HCT116 (cell line): ENCODE measurements around the gene AK4. TPM values are rescaled to one million over a fixed set of nuclear protein-coding genes. Genes with fewer than 3 reads are reported as not detected.

ENCODE experiments used
- ATAC-seq: fragments of 200-7000 bp; cut with Tn5 transposase; 2 replicates; pipeline ENCODE4 v1.9.1; 2020; ENCODE audit warnings: mild to moderate bottlenecking, moderate library complexity
- BruUV-seq: library from RNA; stranded (reverse); fragments of 400-500 nt; replicated peaks from 2 replicates; lab custom pipeline; 2021; lab: Mats Ljungman, UMichigan
- CTCF ChIA-PET: fragments of 300-600 bp; sonication (Branson Sonifier 250); formaldehyde crosslinking; loops from one replicate; lab custom pipeline; 2021; ENCODE audit warnings: antibody characterized with exemption; lab: Charles Lee
- POLR2A ChIA-PET: fragments of 300-600, 350-600 bp; sonication (Branson Sonifier 250); formaldehyde crosslinking; loops from one replicate; lab custom pipeline; 2021; ENCODE audit warnings: antibody characterized with exemption; lab: Charles Lee
- RAD21 ChIA-PET, 2 experiments: fragments of 300-600 bp; sonication (Branson Sonifier 250); formaldehyde crosslinking; loops; one replicate each; lab custom pipeline; 2023; ENCODE audit warnings: low total read pairs in 2 of 2; ENCODE audit not compliant: uncharacterized antibody in 2 of 2, unreplicated experiment in 2 of 2, low non-redundant PET in 1 of 2; lab: Charles Lee
- DNase-seq: peaks from one replicate; pipeline ENCODE4 v3.0.0-alpha.2; 2010; ENCODE audit warnings: low read depth, low spot score
- H2AFZ ChIP-seq: fragments of 200-600 bp; shearing (Covaris generic), sonication (generic); 2 replicates; pipeline ENCODE4 v1.6.1; 2017; ENCODE audit warnings: low read depth, mixed run types, mixed read lengths, antibody characterized with exemption, low read length; ENCODE audit not compliant: poor library complexity, severe bottlenecking
- H3K27ac ChIP-seq: 2 replicates; pipeline ENCODE4 v1.5.1; 2012; ENCODE audit warnings: low read depth, low read length
- H3K27me3 ChIP-seq: fragments of 200-600 bp; sonication (generic); 2 replicates; pipeline ENCODE4 v1.6.1; 2016; ENCODE audit warnings: mixed run types, low read length, mixed read lengths; ENCODE audit not compliant: insufficient read depth
- H3K36me3 ChIP-seq, 2 experiments: fragments of 200-500 bp in 1 of 2; fragments of 200-600 bp in 1 of 2; sonication (Bioruptor generic) in 1 of 2; sonication (generic) in 1 of 2; 2 replicates each; pipeline versions ENCODE4 v1.5.1 to v1.6.1; 2014 to 2016; ENCODE audit warnings: low read length in 2 of 2, inconsistent platforms in 1 of 2, mixed read lengths in 1 of 2, mixed run types in 1 of 2; ENCODE audit not compliant: insufficient read depth in 2 of 2, control insufficient read depth in 1 of 2
- H3K4me1 ChIP-seq, 2 experiments: fragments of 200-600 bp in 1 of 2; sonication (generic) in 1 of 2; 2 replicates each; pipeline versions ENCODE4 v1.5.1 to v1.6.1; 2012 to 2017; ENCODE audit warnings: low read length in 2 of 2, inconsistent platforms in 1 of 2, mild to moderate bottlenecking in 1 of 2, mixed read lengths in 1 of 2, mixed run types in 1 of 2, moderate library complexity in 1 of 2; ENCODE audit not compliant: insufficient read depth in 2 of 2, control insufficient read depth in 1 of 2
- H3K4me2 ChIP-seq: fragments of 200-600 bp; sonication (generic); 2 replicates; pipeline ENCODE4 v1.6.1; 2017; ENCODE audit warnings: mixed run types, low read length, mixed read lengths
- H3K4me3 ChIP-seq, 2 experiments: fragments of 200-600 bp in 1 of 2; sonication (generic) in 1 of 2; replicated peaks in 1 of 2; 2 replicates each; pipeline ENCODE4 v1.5.1; 2011 to 2016; ENCODE audit warnings: low read length in 2 of 2, control low read depth in 1 of 2, low read depth in 1 of 2, mild to moderate bottlenecking in 1 of 2, mixed read lengths in 1 of 2, mixed run types in 1 of 2
- H3K79me2 ChIP-seq: fragments of 200-600 bp; sonication (generic); 2 replicates; pipeline ENCODE4 v1.6.1; 2017; ENCODE audit warnings: mild to moderate bottlenecking, mixed run types, low read length, moderate library complexity, mixed read lengths; ENCODE audit not compliant: insufficient read depth
- H3K9ac ChIP-seq: fragments of 200-600 bp; sonication (generic); 2 replicates; pipeline ENCODE4 v1.6.1; 2016; ENCODE audit warnings: low read length, mixed read lengths
- H3K9me2 ChIP-seq: fragments of 200-600 bp; sonication (generic), shearing (Covaris generic); 2 replicates; pipeline ENCODE4 v1.6.1; 2017; ENCODE audit warnings: mixed run types, mild to moderate bottlenecking, moderate library complexity; ENCODE audit not compliant: insufficient read depth
- H3K9me3 ChIP-seq, 2 experiments: fragments of 200-500 bp in 1 of 2; fragments of 200-600 bp in 1 of 2; sonication (Bioruptor generic) in 1 of 2; sonication (generic) in 1 of 2; 2 replicates each; pipeline ENCODE4 v1.6.1; 2014 to 2017; ENCODE audit warnings: low read length in 2 of 2, mixed read lengths in 2 of 2, inconsistent platforms in 1 of 2, low read depth in 1 of 2, mild to moderate bottlenecking in 1 of 2, mixed run types in 1 of 2, moderate library complexity in 1 of 2; ENCODE audit not compliant: control insufficient read depth in 1 of 2, insufficient read depth in 1 of 2
- H4K20me1 ChIP-seq: fragments of 200-600 bp; sonication (generic), shearing (Covaris generic); 2 replicates; pipeline ENCODE4 v1.6.1; 2017; ENCODE audit warnings: mixed run types, mild to moderate bottlenecking, moderate library complexity; ENCODE audit not compliant: insufficient read depth
- CBX3 ChIP-seq: IDR thresholded peaks from 2 replicates; pipeline ENCODE4 v1.6.1; 2012; ENCODE audit warnings: low read depth
- CEBPB ChIP-seq: IDR thresholded peaks from 2 replicates; pipeline ENCODE4 v1.6.1; 2012; ENCODE audit warnings: low read depth
- ELF1 ChIP-seq: IDR thresholded peaks from 2 replicates; pipeline ENCODE4 v1.6.1; 2012; ENCODE audit warnings: low read depth, borderline replicate concordance
- EZH2 ChIP-seq: fragments of 200-600 bp; sonication (generic); IDR thresholded peaks from 2 replicates; pipeline ENCODE4 v1.6.1; 2017; ENCODE audit warnings: antibody characterized with exemption, mixed run types
- JUND ChIP-seq: IDR thresholded peaks from 2 replicates; pipeline ENCODE4 v1.6.1; 2012
- POLR2A ChIP-seq: IDR thresholded peaks from 2 replicates; pipeline ENCODE4 v1.7.0; 2011; ENCODE audit warnings: borderline replicate concordance; ENCODE audit not compliant: insufficient read depth, insufficient read length; ENCODE audit errors: extremely low read depth
- POLR2AphosphoS5 ChIP-seq: IDR thresholded peaks from 2 replicates; pipeline ENCODE4 v1.6.1; 2011; ENCODE audit warnings: mild to moderate bottlenecking, low read depth, low read length, moderate library complexity
- RAD21 ChIP-seq: IDR thresholded peaks from 2 replicates; pipeline ENCODE4 v1.6.1; 2012; ENCODE audit warnings: low read depth, mild to moderate bottlenecking
- SIN3A ChIP-seq: IDR thresholded peaks from 2 replicates; pipeline ENCODE4 v1.6.1; 2012; ENCODE audit warnings: low read depth
- YY1 ChIP-seq: IDR thresholded peaks from 2 replicates; pipeline ENCODE4 v1.6.1; 2011; ENCODE audit warnings: low read length, low read depth, moderate library complexity, mild to moderate bottlenecking; ENCODE audit not compliant: insufficient replicate concordance; ENCODE audit errors: extremely low read depth
- ZBTB33 ChIP-seq: IDR thresholded peaks from 2 replicates; pipeline ENCODE4 v1.6.1; 2011; ENCODE audit warnings: mild to moderate bottlenecking, low read length, moderate library complexity; ENCODE audit not compliant: insufficient replicate concordance; ENCODE audit errors: extremely low read depth
- ZFX ChIP-seq: fragments of 450-650 bp; IDR thresholded peaks from 2 replicates; pipeline ENCODE4 v1.6.1; 2017
- intact Hi-C: fragments of 100-400 bp; cut with micrococcal nuclease; formaldehyde crosslinking; loops from 2 replicates; pipeline ENCODE4 v1.10.0; 2022
- total RNA-seq: library from RNA; stranded (reverse); gene quantifications from one replicate; pipeline ENCODE4 v1.2.1, GENCODE V29; 2021; ENCODE audit not compliant: unreplicated experiment
- TF ChIP-seq, protein P1 (sequence below), 3 experiments: fragments of 200-600 bp in 1 of 3; sonication (generic) in 1 of 3; IDR thresholded peaks in 2 of 3; conservative IDR thresholded peaks in 1 of 3; 2 replicates each; pipeline ENCODE4 v1.5.1; 2012 to 2017; ENCODE audit warnings: low read depth in 2 of 3, low read length in 2 of 3, antibody characterized with exemption in 1 of 3, borderline replicate concordance in 1 of 3, control low read depth in 1 of 3, mild to moderate bottlenecking in 1 of 3, mixed read lengths in 1 of 3, mixed run types in 1 of 3, moderate library complexity in 1 of 3; ENCODE audit not compliant: insufficient read depth in 1 of 3

AK4 gene
- total RNA-seq, 1 experiment from 2014 or later, result 51.5 TPM

DNA sequence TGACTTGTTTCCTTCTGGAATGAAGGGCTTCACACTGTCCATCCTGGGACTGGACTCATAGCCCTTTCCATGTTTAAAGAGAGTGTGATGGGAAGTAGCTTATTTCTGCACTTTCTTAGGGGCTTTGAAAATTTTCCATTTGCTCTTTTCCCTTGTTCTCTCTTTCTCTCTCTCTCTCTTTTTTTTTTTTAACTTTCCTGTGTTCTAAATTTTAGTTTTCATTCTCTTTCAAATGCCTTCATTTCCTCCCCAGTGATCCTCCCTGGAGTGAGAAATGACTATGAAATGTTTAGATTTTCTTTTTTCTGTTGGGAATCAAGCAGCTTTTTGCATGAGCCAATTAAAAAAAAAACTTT lies 2.1 kb downstream of the AK4 start:
- Histone ChIP-seq H3K4me3 (no peak overlapping the region), H3K27me3 (no peaks in the 10 kb centered on the region), H3K9ac (no peak overlapping the region), H3K79me2 (peaks cover 60% of the 10 kb centered on the region), H3K4me2 (peak overlapping the region; percentile 96; the same call in 1 of the 2 replicates), H3K4me1 (peaks cover 9 to 26% of the 10 kb centered on the region in 2 experiments), H4K20me1 (no peaks in the 10 kb centered on the region), H3K27ac (no peak overlapping the region), H2AFZ (no peak overlapping the region), H3K9me2 (no peaks in the 10 kb centered on the region), H3K9me3 (no peaks in the 10 kb centered on the region), H3K36me3 (0 out of 4 replicates have a peak, but pooled peaks cover 0 to 2% of the 10 kb centered on the region in 2 experiments)
- TF ChIP-seq, protein P1, sequence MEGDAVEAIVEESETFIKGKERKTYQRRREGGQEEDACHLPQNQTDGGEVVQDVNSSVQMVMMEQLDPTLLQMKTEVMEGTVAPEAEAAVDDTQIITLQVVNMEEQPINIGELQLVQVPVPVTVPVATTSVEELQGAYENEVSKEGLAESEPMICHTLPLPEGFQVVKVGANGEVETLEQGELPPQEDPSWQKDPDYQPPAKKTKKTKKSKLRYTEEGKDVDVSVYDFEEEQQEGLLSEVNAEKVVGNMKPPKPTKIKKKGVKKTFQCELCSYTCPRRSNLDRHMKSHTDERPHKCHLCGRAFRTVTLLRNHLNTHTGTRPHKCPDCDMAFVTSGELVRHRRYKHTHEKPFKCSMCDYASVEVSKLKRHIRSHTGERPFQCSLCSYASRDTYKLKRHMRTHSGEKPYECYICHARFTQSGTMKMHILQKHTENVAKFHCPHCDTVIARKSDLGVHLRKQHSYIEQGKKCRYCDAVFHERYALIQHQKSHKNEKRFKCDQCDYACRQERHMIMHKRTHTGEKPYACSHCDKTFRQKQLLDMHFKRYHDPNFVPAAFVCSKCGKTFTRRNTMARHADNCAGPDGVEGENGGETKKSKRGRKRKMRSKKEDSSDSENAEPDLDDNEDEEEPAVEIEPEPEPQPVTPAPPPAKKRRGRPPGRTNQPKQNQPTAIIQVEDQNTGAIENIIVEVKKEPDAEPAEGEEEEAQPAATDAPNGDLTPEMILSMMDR (IDR thresholded peaks at IDR 0.05 in 2 of 3, conservative IDR thresholded peaks at IDR 0.05 in 1 of 3; ENCODE audit: borderline replicate concordance in 1 of 3, insufficient read depth in 1 of 3, low read depth in 2 of 3, low read length in 2 of 3), result no peak
- TF ChIP-seq ZBTB33 (no peak), ELF1 (no peak), CEBPB (no peak), YY1 (no peak), ZFX (no peak), SIN3A (no peak), POLR2AphosphoS5 (no peak), JUND (no peak), RAD21 (no peak), CBX3 (no peak), EZH2 (no peak), POLR2A (no peak)
- DNase-seq (no peak), ATAC-seq (no peak)
- BruUV-seq, result no TSS peak
- RAD21 ChIA-PET, result no interaction called here
- POLR2A ChIA-PET, result no interaction called here
- intact Hi-C loops, result no loop called here
- CTCF ChIA-PET, result no interaction called here
